K562 (cell line): Measurements from ENCODE around the gene TMEM132D. TPM values are rescaled to one million over a fixed set of nuclear protein-coding genes. Genes with fewer than 3 reads are reported as not detected.

Source experiments
- ATAC-seq: fragments of 200-7000 bp; cut with Tn5 transposase; 3 replicates; pipeline ENCODE4 v1.9.1; 2020; ENCODE audit warnings: moderate library complexity
- BruUV-seq: library from RNA; stranded (reverse); fragments of 400-500 nt; replicated peaks from 2 replicates; lab custom pipeline; 2021; lab: Mats Ljungman, UMichigan
- CTCF ChIA-PET: fragments of 300-600 bp; formaldehyde crosslinking; extraction: SDS; loops from one replicate; lab custom pipeline; 2021; ENCODE audit warnings: low intra/inter-chr PET ratio; lab: Yijun Ruan, JAX
- POLR2A ChIA-PET: fragments of 300-600, 350-650 bp; sonication (Branson Sonifier 250); formaldehyde crosslinking; extraction: SDS; loops from one replicate; lab custom pipeline; 2021; ENCODE audit warnings: antibody characterized with exemption, inconsistent platforms; lab: Yijun Ruan, JAX
- DNase-seq, 4 experiments: peaks; one replicate each; pipeline versions ENCODE4 v3.0.0 to v3.0.0-alpha.2; 2011 to 2018; ENCODE audit warnings: low spot score in 3 of 4, mixed read lengths in 3 of 4; ENCODE audit errors: extremely low read depth in 1 of 4
- FAIRE-seq: peaks from 2 replicates; lab custom pipeline; 2011; peaks lifted over from hg19 to GRCh38; lab: Jason Lieb, UNC
- H2AFZ ChIP-seq: 2 replicates; pipeline ENCODE4 v1.6.0; 2011; ENCODE audit warnings: low read depth, low read length, control low read depth, inconsistent platforms
- H3K27ac ChIP-seq: fragments of 200-600 bp; 3 replicates; pipeline ENCODE4 v1.8.0; 2011; ENCODE audit warnings: low read depth, mild to moderate bottlenecking, control low read depth, inconsistent platforms, low read length, moderate library complexity, mixed read lengths; ENCODE audit errors: extremely low read depth
- H3K27me3 ChIP-seq, 2 experiments: fragments of 300-600 bp in 1 of 2; 2 replicates in 1 of 2; 3 replicates in 1 of 2; pipeline versions ENCODE4 v1.6.0 to v1.8.0; 2011; ENCODE audit warnings: inconsistent platforms in 2 of 2, low read length in 2 of 2, mild to moderate bottlenecking in 1 of 2, mixed read lengths in 1 of 2, moderate library complexity in 1 of 2; ENCODE audit not compliant: control insufficient read depth in 2 of 2, insufficient read depth in 2 of 2
- H3K36me3 ChIP-seq: fragments of 300-600 bp; 3 replicates; pipeline ENCODE4 v1.8.0; 2011; ENCODE audit warnings: mild to moderate bottlenecking, low read length, inconsistent platforms; ENCODE audit not compliant: control insufficient read depth, insufficient read depth
- H3K4me1 ChIP-seq, 2 experiments: fragments of 200-600 bp in 1 of 2; replicated peaks in 1 of 2; 2 replicates in 1 of 2; 3 replicates in 1 of 2; pipeline versions ENCODE4 v1.5.1 to v1.8.0; 2011; ENCODE audit warnings: inconsistent platforms in 2 of 2, low read length in 2 of 2, mild to moderate bottlenecking in 1 of 2, mixed read lengths in 1 of 2, moderate library complexity in 1 of 2; ENCODE audit not compliant: control insufficient read depth in 2 of 2, insufficient read depth in 2 of 2
- H3K4me2 ChIP-seq: 2 replicates; pipeline ENCODE4 v1.6.1; 2011; ENCODE audit warnings: low read length, control low read depth, inconsistent platforms, mixed read lengths; ENCODE audit not compliant: insufficient read depth
- H3K4me3 ChIP-seq: fragments of 200-600 bp; sonication (generic), shearing (Covaris generic); 2 replicates; pipeline ENCODE4 v1.5.1; 2016; ENCODE audit warnings: control low read depth, inconsistent platforms
- H3K79me2 ChIP-seq: fragments of 200-600 bp; 3 replicates; pipeline ENCODE4 v1.8.0; 2011; ENCODE audit warnings: low read length, inconsistent platforms; ENCODE audit not compliant: control insufficient read depth, insufficient read depth
- H3K9ac ChIP-seq, 2 experiments: 2 replicates each; pipeline versions ENCODE4 v1.6.0 to v1.6.1; 2011; ENCODE audit warnings: low read depth in 2 of 2, low read length in 2 of 2, control low read depth in 1 of 2, inconsistent platforms in 1 of 2, mild to moderate bottlenecking in 1 of 2, mixed read lengths in 1 of 2; ENCODE audit not compliant: insufficient read depth in 1 of 2
- H3K9me1 ChIP-seq: one replicate; pipeline ENCODE4 v1.6.0; 2011; ENCODE audit warnings: inconsistent platforms, mild to moderate bottlenecking, low read length, moderate library complexity; ENCODE audit not compliant: control insufficient read depth, insufficient read depth
- H3K9me3 ChIP-seq: replicated peaks from 2 replicates; pipeline ENCODE4 v1.5.1; 2011; ENCODE audit warnings: low read depth, low read length, inconsistent platforms; ENCODE audit not compliant: control insufficient read depth, insufficient read depth
- H4K20me1 ChIP-seq: replicated peaks from 2 replicates; pipeline ENCODE4 v1.6.1; 2011; ENCODE audit warnings: low read length, inconsistent platforms, mixed read lengths; ENCODE audit not compliant: control insufficient read depth, insufficient read depth
- BHLHE40 ChIP-seq: IDR thresholded peaks from 2 replicates; pipeline ENCODE4 v1.6.1; 2011; ENCODE audit warnings: low read length, improper control_type of control experiment
- KAT2B ChIP-seq: IDR thresholded peaks from one replicate; pipeline ENCODE4 v1.6.1; 2012; ENCODE audit warnings: low read depth, mild to moderate bottlenecking, control low read depth, inconsistent platforms, low read length, moderate library complexity
- NFRKB ChIP-seq: fragments of 450-650 bp; IDR thresholded peaks from 2 replicates; pipeline ENCODE4 v1.6.1; 2016; ENCODE audit warnings: low read depth
- PML ChIP-seq: IDR thresholded peaks from 2 replicates; pipeline ENCODE4 v1.6.1; 2012; ENCODE audit warnings: low read length, inconsistent platforms
- POLR2AphosphoS2 ChIP-seq: IDR thresholded peaks from 2 replicates; pipeline ENCODE4 v1.6.1; 2012; ENCODE audit warnings: low read length, improper control_type of control experiment
- TSC22D4 ChIP-seq: fragments of 450-650 bp; IDR thresholded peaks from 2 replicates; pipeline ENCODE4 v1.6.1; 2016; ENCODE audit warnings: missing genetic modification characterization, missing biosample characterization, control low read depth
- ZNF24 ChIP-seq: fragments of 450-650 bp; IDR thresholded peaks from 2 replicates; pipeline ENCODE4 v1.6.1; 2016
- ZNF57 ChIP-seq: fragments of 450-650 bp; formaldehyde crosslinking; IDR thresholded peaks from 2 replicates; pipeline ENCODE4 v1.4.0; 2020; ENCODE audit warnings: mild to moderate bottlenecking, moderate library complexity
- WGBS: fragments of 100-300 bp; shearing (Covaris generic); methylation state at CpG from one replicate; pipeline ENCODE4 v1.1.6; 2016; ENCODE audit warnings: low coverage, mixed read lengths; ENCODE audit not compliant: insufficient coverage; ENCODE audit errors: missing lambda C conversion rate; 5-methylcytosine and 5-hydroxymethylcytosine counted together
- in situ Hi-C: fragments of 300-500 bp; cut with MboI; formaldehyde crosslinking; loops from 4 replicates; pipeline ENCODE4 v1.15.0; 2018; ENCODE audit warnings: inconsistent platforms, mixed read lengths
- intact Hi-C: fragments of 100-400 bp; cut with micrococcal nuclease; formaldehyde crosslinking; loops from 2 replicates; pipeline ENCODE4 v1.14.2; 2022
- polyA plus RNA-seq, 8 experiments: library from polyadenylated mRNA; depleted of rRNA in 4 of 8; stranded (reverse) in 5 of 8; unstranded in 3 of 8; fragments of >200 nt; fragmentation: Nextera tagmentation in 2 of 8; fragmentation: Illumina TruSeq in 1 of 8; extraction: Ambion mirVana in 2 of 8; extraction: Trizol in 1 of 8; gene quantifications; 2 replicates each; pipeline versions ENCODE4 v1.2.1 to v1.2.3, GENCODE V29; 2011 to 2014; ENCODE audit warnings: inconsistent platforms in 1 of 8, missing spikeins in 1 of 8
- total RNA-seq, 7 experiments: library from RNA; depleted of rRNA in 6 of 7; stranded (reverse); fragments of >200 nt in 6 of 7; fragmentation: Illumina TruSeq in 2 of 7; extraction: Trizol in 2 of 7; gene quantifications; 2 replicates each; pipeline versions ENCODE4 v1.2.1 to v1.2.3, GENCODE V29; 2011 to 2021; ENCODE audit warnings: low replicate concordance in 1 of 7
- TF ChIP-seq, protein P1 (sequence below): IDR thresholded peaks from 2 replicates; pipeline ENCODE4 v1.6.1; 2016; ENCODE audit warnings: missing genetic modification characterization, missing compliant biosample characterization

The TMEM132D gene
- total and polyA plus RNA-seq, 9 of the 15 experiments (the other 6 are each of a cell fraction or from before 2014, with no cell fraction given): not detected

DNA sequence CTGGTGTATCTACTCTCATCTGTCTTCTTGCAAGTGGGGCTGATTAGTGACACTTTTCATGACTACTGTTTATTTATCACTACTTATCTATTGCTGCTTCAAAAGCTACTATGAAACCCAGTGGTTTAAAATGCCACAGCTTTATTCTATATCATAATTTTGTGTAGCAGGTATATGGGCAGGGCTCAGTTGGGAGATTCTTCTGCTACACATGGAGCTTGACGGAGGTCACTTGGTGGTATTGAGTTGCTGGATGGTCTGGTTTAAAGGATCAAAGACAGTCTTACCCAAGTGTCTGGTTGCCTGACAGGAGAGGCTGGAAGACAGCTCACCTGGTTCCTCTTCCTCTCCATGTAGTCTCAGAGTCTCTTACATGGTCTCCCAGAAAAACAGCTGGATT, 222.7 kb downstream of the TMEM132D start:
- FAIRE-seq: no peak
- POLR2A ChIA-PET: interaction anchor here (0.6 to 1.0 kb wide), 2 partner anchors 13 to 28 kb away, joined by 3 to 4 read pairs; no protein-coding TSS in a partner anchor
- Histone ChIP-seq H3K9me1 (no peaks in the 10 kb centered on the region), H3K9ac (no peak overlapping the region), H3K27me3 (no peaks in the 10 kb centered on the region), H3K9me3 (no peaks in the 10 kb centered on the region), H2AFZ (no peak overlapping the region), H3K4me2 (no peak overlapping the region), H3K27ac (no peak overlapping the region), H3K36me3 (no peaks in the 10 kb centered on the region), H3K4me1 (no peaks in the 10 kb centered on the region), H3K79me2 (no peaks in the 10 kb centered on the region), H4K20me1 (no peaks in the 10 kb centered on the region), H3K4me3 (no peak overlapping the region)
- intact Hi-C loops: no loop called here
- DNase-seq: no peak
- no peak for ATAC-seq
- in situ Hi-C loops: no loop called here
- WGBS: 0% methylated on average over 1 of the region's 1 CpG
- BruUV-seq: no TSS peak
- TF ChIP-seq ZNF24: no peak
- TF ChIP-seq, protein P1, sequence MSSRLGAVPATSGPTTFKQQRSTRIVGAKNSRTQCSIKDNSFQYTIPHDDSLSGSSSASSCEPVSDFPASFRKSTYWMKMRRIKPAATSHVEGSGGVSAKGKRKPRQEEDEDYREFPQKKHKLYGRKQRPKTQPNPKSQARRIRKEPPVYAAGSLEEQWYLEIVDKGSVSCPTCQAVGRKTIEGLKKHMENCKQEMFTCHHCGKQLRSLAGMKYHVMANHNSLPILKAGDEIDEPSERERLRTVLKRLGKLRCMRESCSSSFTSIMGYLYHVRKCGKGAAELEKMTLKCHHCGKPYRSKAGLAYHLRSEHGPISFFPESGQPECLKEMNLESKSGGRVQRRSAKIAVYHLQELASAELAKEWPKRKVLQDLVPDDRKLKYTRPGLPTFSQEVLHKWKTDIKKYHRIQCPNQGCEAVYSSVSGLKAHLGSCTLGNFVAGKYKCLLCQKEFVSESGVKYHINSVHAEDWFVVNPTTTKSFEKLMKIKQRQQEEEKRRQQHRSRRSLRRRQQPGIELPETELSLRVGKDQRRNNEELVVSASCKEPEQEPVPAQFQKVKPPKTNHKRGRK: no peak
- TF ChIP-seq PML: no peak
- no peak for TF ChIP-seq KAT2B
- TF ChIP-seq BHLHE40: no peak
- TF ChIP-seq NFRKB: no peak
- TF ChIP-seq POLR2AphosphoS2: no peak
- TF ChIP-seq ZNF57 (CRISPR knock-in tag): no peak
- no peak for TF ChIP-seq TSC22D4 (tag)
- CTCF ChIA-PET: no interaction called here
